ENCODE measurements around the gene IFT88.

DNA sequence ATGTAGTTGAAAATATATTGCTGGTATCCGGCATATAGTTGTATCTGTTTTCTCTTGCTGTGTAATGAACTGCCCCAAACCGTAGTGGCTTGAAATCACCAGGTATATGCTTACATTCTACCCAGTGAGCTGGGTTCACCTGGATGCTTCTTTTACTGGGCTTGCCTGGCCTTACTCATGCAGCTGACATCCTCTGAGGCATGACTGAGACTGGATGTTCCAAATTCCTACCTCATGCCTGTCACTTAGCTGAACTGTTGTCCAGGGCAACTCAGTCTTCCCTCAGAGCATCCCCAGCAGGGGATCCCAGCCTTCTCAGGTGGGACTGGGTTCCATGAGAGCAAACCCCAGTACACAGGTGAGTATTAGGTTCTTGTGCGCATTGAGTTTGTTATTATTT is 66.8 kb downstream of the IFT88 start:
- TF ChIP-seq ZFP3 (CRISPR knock-in tag; IDR thresholded peaks at IDR 0.05), result no peak
- no peak for TF ChIP-seq SNAI2 (CRISPR knock-in tag; IDR thresholded peaks at IDR 0.05)
- TF ChIP-seq ARNTL (CRISPR knock-in tag; IDR thresholded peaks at IDR 0.05; ENCODE audit: borderline replicate concordance, low read depth), result no peak
- TF ChIP-seq, protein P1, sequence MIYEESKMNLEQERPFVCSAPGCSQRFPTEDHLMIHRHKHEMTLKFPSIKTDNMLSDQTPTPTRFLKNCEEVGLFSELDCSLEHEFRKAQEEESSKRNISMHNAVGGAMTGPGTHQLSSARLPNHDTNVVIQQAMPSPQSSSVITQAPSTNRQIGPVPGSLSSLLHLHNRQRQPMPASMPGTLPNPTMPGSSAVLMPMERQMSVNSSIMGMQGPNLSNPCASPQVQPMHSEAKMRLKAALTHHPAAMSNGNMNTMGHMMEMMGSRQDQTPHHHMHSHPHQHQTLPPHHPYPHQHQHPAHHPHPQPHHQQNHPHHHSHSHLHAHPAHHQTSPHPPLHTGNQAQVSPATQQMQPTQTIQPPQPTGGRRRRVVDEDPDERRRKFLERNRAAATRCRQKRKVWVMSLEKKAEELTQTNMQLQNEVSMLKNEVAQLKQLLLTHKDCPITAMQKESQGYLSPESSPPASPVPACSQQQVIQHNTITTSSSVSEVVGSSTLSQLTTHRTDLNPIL (CRISPR knock-in tag; IDR thresholded peaks at IDR 0.05; ENCODE audit: low read depth), result no peak
- no peak for TF ChIP-seq ZC3H10 (CRISPR knock-in tag; IDR thresholded peaks at IDR 0.05)
- no peak for TF ChIP-seq BACH2 (CRISPR knock-in tag; IDR thresholded peaks at IDR 0.05; ENCODE audit: borderline replicate concordance)
- TF ChIP-seq ZFP30 (CRISPR knock-in tag; IDR thresholded peaks at IDR 0.05), result no peak
- no peak for TF ChIP-seq GLIS3 (CRISPR knock-in tag; IDR thresholded peaks at IDR 0.05)
- no peak for TF ChIP-seq ESRRG (CRISPR knock-in tag; IDR thresholded peaks at IDR 0.05)
- TF ChIP-seq, protein P2, sequence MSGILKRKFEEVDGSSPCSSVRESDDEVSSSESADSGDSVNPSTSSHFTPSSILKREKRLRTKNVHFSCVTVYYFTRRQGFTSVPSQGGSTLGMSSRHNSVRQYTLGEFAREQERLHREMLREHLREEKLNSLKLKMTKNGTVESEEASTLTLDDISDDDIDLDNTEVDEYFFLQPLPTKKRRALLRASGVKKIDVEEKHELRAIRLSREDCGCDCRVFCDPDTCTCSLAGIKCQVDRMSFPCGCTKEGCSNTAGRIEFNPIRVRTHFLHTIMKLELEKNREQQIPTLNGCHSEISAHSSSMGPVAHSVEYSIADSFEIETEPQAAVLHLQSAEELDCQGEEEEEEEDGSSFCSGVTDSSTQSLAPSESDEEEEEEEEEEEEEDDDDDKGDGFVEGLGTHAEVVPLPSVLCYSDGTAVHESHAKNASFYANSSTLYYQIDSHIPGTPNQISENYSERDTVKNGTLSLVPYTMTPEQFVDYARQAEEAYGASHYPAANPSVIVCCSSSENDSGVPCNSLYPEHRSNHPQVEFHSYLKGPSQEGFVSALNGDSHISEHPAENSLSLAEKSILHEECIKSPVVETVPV (CRISPR knock-in tag; IDR thresholded peaks at IDR 0.05), result no peak
